HepG2 (cell line): ENCODE results near the gene TRIP4. TPM values are rescaled to one million over a fixed set of nuclear protein-coding genes. Genes with fewer than 3 reads are reported as not detected.

Experiments
- ARNT ChIP-seq: fragments of 450-650 bp; IDR thresholded peaks from 2 replicates; pipeline ENCODE4 v1.6.1; 2017
- ATF4 ChIP-seq, 2 experiments: fragments of 450-650 bp in 1 of 2; sonication (generic) in 1 of 2; formaldehyde crosslinking; IDR thresholded peaks; 2 replicates each; pipeline versions ENCODE4 v1.5.0 to v1.8.0; 2020 to 2022; ENCODE audit warnings: mild to moderate bottlenecking in 1 of 2, missing genetic modification reagents in 1 of 2
- BCLAF1 ChIP-seq: fragments of 450-650 bp; IDR thresholded peaks from 2 replicates; pipeline ENCODE4 v1.6.1; 2017; ENCODE audit warnings: mild to moderate bottlenecking
- BORCS8-MEF2B ChIP-seq: sonication (generic); formaldehyde crosslinking; IDR thresholded peaks from 2 replicates; pipeline ENCODE4 v1.8.0; 2022; ENCODE audit warnings: mild to moderate bottlenecking, missing genetic modification reagents
- CSRNP2 ChIP-seq: sonication (generic); formaldehyde crosslinking; conservative IDR thresholded peaks from 2 replicates; pipeline ENCODE4 v1.8.0; 2022; ENCODE audit warnings: low read depth, missing genetic modification reagents
- FOXK1 ChIP-seq: sonication (generic); formaldehyde crosslinking; IDR thresholded peaks from 2 replicates; pipeline ENCODE4 v1.4.0; 2020; ENCODE audit warnings: low read depth, missing genetic modification reagents, borderline replicate concordance
- GABPB1 ChIP-seq: IDR thresholded peaks from 2 replicates; pipeline ENCODE4 v1.6.1; 2016; ENCODE audit warnings: mild to moderate bottlenecking, missing genetic modification reagents, moderate library complexity, missing compliant biosample characterization
- HMG20B ChIP-seq: conservative IDR thresholded peaks from 2 replicates; pipeline ENCODE4 v1.6.1; 2016; ENCODE audit warnings: missing genetic modification reagents, missing compliant biosample characterization
- HOXA7 ChIP-seq: sonication (generic); formaldehyde crosslinking; IDR thresholded peaks from 2 replicates; pipeline ENCODE4 v1.8.1; 2022; ENCODE audit warnings: mild to moderate bottlenecking, missing genetic modification reagents, moderate library complexity
- MAZ ChIP-seq, 2 experiments: sonication (generic) in 1 of 2; formaldehyde crosslinking in 1 of 2; IDR thresholded peaks; 2 replicates each; pipeline versions ENCODE4 v1.5.0 to v1.6.1; 2012 to 2020; ENCODE audit warnings: low read depth in 2 of 2, mild to moderate bottlenecking in 2 of 2, borderline replicate concordance in 1 of 2, improper control_type of control experiment in 1 of 2, low read length in 1 of 2, missing genetic modification reagents in 1 of 2, moderate library complexity in 1 of 2
- MBD4 ChIP-seq: IDR thresholded peaks from 2 replicates; pipeline ENCODE4 v1.6.1; 2012; ENCODE audit warnings: low read length, inconsistent platforms, borderline replicate concordance
- MYC ChIP-seq: sonication (generic); formaldehyde crosslinking; IDR thresholded peaks from 2 replicates; pipeline ENCODE4 v1.9.0; 2021; ENCODE audit warnings: missing genetic modification reagents, borderline replicate concordance
- NR2F2 ChIP-seq: IDR thresholded peaks from 2 replicates; pipeline ENCODE4 v1.6.1; 2012; ENCODE audit warnings: low read depth, inconsistent platforms, borderline replicate concordance
- POLR2AphosphoS2 ChIP-seq: IDR thresholded peaks from 2 replicates; pipeline ENCODE4 v1.6.1; 2011; ENCODE audit warnings: low read depth, low read length, improper control_type of control experiment
- ZBTB7A ChIP-seq: sonication (generic); formaldehyde crosslinking; IDR thresholded peaks from 2 replicates; pipeline ENCODE4 v1.8.0; 2022; ENCODE audit warnings: mild to moderate bottlenecking, missing genetic modification reagents
- ZFP62 ChIP-seq: sonication (generic); formaldehyde crosslinking; IDR thresholded peaks from 2 replicates; pipeline ENCODE4 v1.4.0; 2020; ENCODE audit warnings: missing genetic modification reagents
- ZNF20 ChIP-seq: sonication (generic); formaldehyde crosslinking; IDR thresholded peaks from 2 replicates; pipeline ENCODE4 v1.4.0; 2020; ENCODE audit warnings: mild to moderate bottlenecking, moderate library complexity, missing genetic modification reagents
- ZNF30 ChIP-seq: sonication (generic); formaldehyde crosslinking; IDR thresholded peaks from 2 replicates; pipeline ENCODE4 v1.5.0; 2020; ENCODE audit warnings: mild to moderate bottlenecking, missing genetic modification reagents
- ZNF33A ChIP-seq: sonication (generic); formaldehyde crosslinking; IDR thresholded peaks from 2 replicates; pipeline ENCODE4 v1.5.1; 2020; ENCODE audit warnings: missing genetic modification reagents, mild to moderate bottlenecking, moderate library complexity, borderline replicate concordance
- ZNF441 ChIP-seq: sonication (generic); formaldehyde crosslinking; IDR thresholded peaks from 2 replicates; pipeline ENCODE4 v1.7.0; 2021; ENCODE audit warnings: missing genetic modification reagents, borderline replicate concordance
- ZNF615 ChIP-seq: sonication (generic); formaldehyde crosslinking; IDR thresholded peaks from 2 replicates; pipeline ENCODE4 v1.5.0; 2020; ENCODE audit warnings: mild to moderate bottlenecking, missing genetic modification reagents, borderline replicate concordance
- ZNF737 ChIP-seq: sonication (generic); formaldehyde crosslinking; IDR thresholded peaks from 2 replicates; pipeline ENCODE4 v1.5.0; 2020; ENCODE audit warnings: missing genetic modification reagents, mild to moderate bottlenecking, borderline replicate concordance
- ZNF746 ChIP-seq: sonication (generic); formaldehyde crosslinking; IDR thresholded peaks from 2 replicates; pipeline ENCODE4 v1.8.0; 2022; ENCODE audit warnings: mild to moderate bottlenecking, missing genetic modification reagents
- ZNF816 ChIP-seq: sonication (generic); formaldehyde crosslinking; IDR thresholded peaks from 2 replicates; pipeline ENCODE4 v1.8.0; 2022; ENCODE audit warnings: missing genetic modification reagents, mild to moderate bottlenecking, borderline replicate concordance
- ZZZ3 ChIP-seq: sonication (generic); formaldehyde crosslinking; IDR thresholded peaks from 2 replicates; pipeline ENCODE4 v1.4.0; 2020; ENCODE audit warnings: missing genetic modification reagents, mild to moderate bottlenecking, borderline replicate concordance
- polyA plus RNA-seq, 8 experiments: library from polyadenylated mRNA; depleted of rRNA in 3 of 8; stranded (reverse) in 7 of 8; unstranded in 1 of 8; fragments of >200 nt; fragmentation: Illumina TruSeq in 4 of 8; extraction: Trizol in 4 of 8; gene quantifications; 2 replicates each; pipeline versions ENCODE4 v1.2.1 to v1.2.3, GENCODE V29; 2011 to 2016; ENCODE audit warnings: low read depth in 4 of 8, missing spikeins in 1 of 8, mixed read lengths in 1 of 8; ENCODE audit not compliant: insufficient read depth in 1 of 8
- total RNA-seq, 5 experiments: library from RNA; depleted of rRNA; stranded (reverse); fragments of >200 nt; fragmentation: Illumina TruSeq; extraction: Trizol; gene quantifications; 2 replicates each; pipeline ENCODE4 v1.2.3, GENCODE V29; 2016; ENCODE audit warnings: low read depth in 1 of 5

The TRIP4 gene
- total and polyA plus RNA-seq, 2 of the 13 experiments (the other 11 are each of a cell fraction or from before 2014, with no cell fraction given), result 7.1 to 11.8 TPM

GRCh38 chr15:64387562-64388168, at the start of gene TRIP4 (continued):
- TF ChIP-seq MAZ (IDR thresholded peaks at IDR 0.05; ENCODE audit: borderline replicate concordance, low read depth, low read length), result peak; percentile 93
- TF ChIP-seq MAZ (CRISPR knock-in tag; IDR thresholded peaks at IDR 0.05; ENCODE audit: low read depth), result peak; percentile 94
- peak in 1 of 2 experiments; percentile 85; a peak in 2 of 4 replicates for TF ChIP-seq ATF4 (CRISPR knock-in tag; IDR thresholded peaks at IDR 0.05)
- TF ChIP-seq ZNF737 (CRISPR knock-in tag), result peak; percentile 42; the same call in 1 of the 2 replicates
- TF ChIP-seq GABPB1, result peak; percentile 100
- no peak for TF ChIP-seq CSRNP2 (CRISPR knock-in tag)
- peak; percentile 63; the same call in 1 of the 2 replicates for TF ChIP-seq NR2F2
- TF ChIP-seq BORCS8-MEF2B (CRISPR knock-in tag), result peak; percentile 94
- no peak for TF ChIP-seq ARNT
- TF ChIP-seq ZNF33A, result no peak
- TF ChIP-seq ZBTB7A (CRISPR knock-in tag), result peak; percentile 58; the same call in 1 of the 2 replicates
- TF ChIP-seq ZNF20, result 0 out of 2 replicates have a peak, but pooled peaks have one; percentile 30
- peak; percentile 97 for TF ChIP-seq ZZZ3 (CRISPR knock-in tag)
- TF ChIP-seq HMG20B (CRISPR knock-in tag), result peak; percentile 84
- TF ChIP-seq ZNF441, result peak; percentile 68
- no peak for TF ChIP-seq MBD4
- TF ChIP-seq HOXA7, result peak; percentile 88; the same call in 1 of the 2 replicates
- TF ChIP-seq BCLAF1, result no peak
- 0 out of 2 replicates have a peak, but pooled peaks have one; percentile 79 for TF ChIP-seq ZNF615 (CRISPR knock-in tag)
- TF ChIP-seq ZNF746, result peak; percentile 72; the same call in 1 of the 2 replicates
- TF ChIP-seq ZNF816 (CRISPR knock-in tag), result peak; percentile 79; the same call in 1 of the 2 replicates
- peak; percentile 97 for TF ChIP-seq FOXK1 (CRISPR knock-in tag)
- TF ChIP-seq MYC (CRISPR knock-in tag), result peak; percentile 95
- no peak for TF ChIP-seq POLR2AphosphoS2
- TF ChIP-seq ZFP62 (CRISPR knock-in tag), result no peak
- TF ChIP-seq ZNF30 (CRISPR knock-in tag), result no peak
